Peyer's patch (tissue), 4 donors: ENCODE data around the gene VPS9D1.

Source experiments
- CTCF ChIP-seq, 6 experiments: fragments of 450-650 bp in 4 of 6; fragments of 200-600 bp in 2 of 6; sonication (generic) in 1 of 6; IDR thresholded peaks; one replicate each; pipeline ENCODE4 v1.5.1; 2017 to 2019; ENCODE audit warnings: antibody characterized with exemption in 6 of 6, mild to moderate bottlenecking in 3 of 6, moderate library complexity in 1 of 6
- POLR2A ChIP-seq, 2 donors: fragments of 450-650 bp; IDR thresholded peaks; one replicate each; pipeline ENCODE4 v1.5.1; 2017; ENCODE audit warnings: antibody characterized with exemption in 2 of 2, mild to moderate bottlenecking in 2 of 2, moderate library complexity in 2 of 2

- TF ChIP-seq CTCF (IDR thresholded peaks at IDR 0.05) (no peak), POLR2A (IDR thresholded peaks at IDR 0.05) (no peak)
Measured at GRCh38 chr16:89711601-89712273, 9.0 kb downstream of the VPS9D1 start.
